SU-DHL-6 (cell line): ENCODE results near the gene KPNA3.

Experiments used
- CTCF ChIP-seq: fragments of 200-600 bp; sonication (generic); IDR thresholded peaks from one replicate; pipeline ENCODE4 v1.5.1; 2017; ENCODE audit warnings: antibody characterized with exemption, mild to moderate bottlenecking, low read length, moderate library complexity; ENCODE audit not compliant: insufficient read depth, poor library complexity, severe bottlenecking
- EZH2phosphoT487 ChIP-seq: fragments of 200-600 bp; sonication (generic), shearing (Covaris generic); conservative IDR thresholded peaks from 2 replicates; pipeline ENCODE4 v1.6.1; 2018; ENCODE audit warnings: mild to moderate bottlenecking, antibody characterized with exemption, low read length, moderate library complexity, mixed read lengths

GRCh38 chr13:49781806-49782205 lies 10.7 kb downstream of the KPNA3 start:
- TF ChIP-seq CTCF (no peak), EZH2phosphoT487 (no peak)
